Activated CD8-positive, alpha-beta memory T cell treated with anti-CD3 and anti-CD28 coated beads, Interleukin-2, amount 50 U/mL, for 1 hour (primary cell): ENCODE measurements around the gene C1orf115.
"Not testable (repeated sequence)": the region's sequence is repeated elsewhere in the genome, so short reads cannot be mapped to it uniquely, and the experiment has no call there.

Source experiments
- DNase-seq: peaks from one replicate; pipeline ENCODE4 v3.0.0-alpha.2; 2020; ENCODE audit errors: extremely low read depth

Gene C1orf115

DNA sequence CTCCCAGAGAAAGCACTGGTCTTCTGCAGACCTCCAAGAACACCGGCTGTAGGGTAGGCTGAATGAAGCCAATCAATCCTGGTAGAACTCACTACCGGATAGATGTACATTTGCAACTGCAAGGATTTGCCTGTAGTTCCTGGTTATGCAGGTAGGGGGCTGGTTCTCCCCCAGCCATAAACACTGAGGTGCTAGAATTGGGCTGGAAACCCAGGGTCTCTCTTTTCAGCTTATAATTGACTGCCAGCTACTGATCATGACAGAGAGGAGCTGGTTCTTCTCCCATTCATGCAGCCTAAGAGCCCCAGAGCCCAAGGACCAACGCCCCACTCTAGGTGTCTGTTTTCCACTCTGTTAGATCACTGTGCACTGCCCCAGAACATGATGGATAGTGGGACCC, 36.5 kb downstream of the C1orf115 start:
- DNase-seq, result no peak

DNA sequence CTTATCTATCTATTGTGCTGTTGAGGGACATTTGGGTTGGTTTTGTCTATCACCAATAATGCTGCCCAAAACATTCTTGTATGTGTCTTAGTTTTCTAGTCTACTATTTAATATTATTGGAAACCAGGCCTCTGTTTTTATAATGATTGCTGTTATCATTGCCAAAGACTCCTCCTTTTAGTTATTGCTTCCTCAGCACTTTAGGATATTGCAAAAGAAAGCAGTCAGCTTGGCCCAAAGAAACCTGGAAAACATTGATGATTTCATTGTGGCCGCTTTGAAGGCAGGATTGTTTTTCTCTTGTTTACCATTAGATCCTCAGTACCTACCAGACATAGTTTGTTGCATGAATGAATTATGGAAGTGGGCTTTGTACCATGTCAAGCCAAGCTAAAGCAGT, 37.4 kb downstream of the C1orf115 start:
- no peak for DNase-seq

DNA sequence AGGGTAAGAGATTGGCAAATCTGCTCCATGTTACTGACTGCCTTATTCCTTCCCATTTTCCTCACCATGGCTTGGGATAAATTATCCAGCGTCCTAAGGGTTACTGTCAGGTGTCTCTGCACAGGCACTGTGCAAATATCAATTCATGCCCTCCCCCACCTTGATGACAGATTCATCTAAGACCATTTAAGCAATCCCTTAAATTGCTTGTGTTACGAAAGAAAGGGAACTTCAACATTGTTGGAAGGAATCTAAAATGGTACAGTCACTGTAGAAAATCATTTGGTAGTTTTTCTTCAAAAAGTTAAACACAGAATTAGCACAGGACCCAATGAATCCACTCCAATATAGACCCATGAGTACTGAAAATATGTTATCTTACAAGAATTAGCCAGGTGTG, 40.3 kb downstream of the C1orf115 start:
- DNase-seq, result no peak

DNA sequence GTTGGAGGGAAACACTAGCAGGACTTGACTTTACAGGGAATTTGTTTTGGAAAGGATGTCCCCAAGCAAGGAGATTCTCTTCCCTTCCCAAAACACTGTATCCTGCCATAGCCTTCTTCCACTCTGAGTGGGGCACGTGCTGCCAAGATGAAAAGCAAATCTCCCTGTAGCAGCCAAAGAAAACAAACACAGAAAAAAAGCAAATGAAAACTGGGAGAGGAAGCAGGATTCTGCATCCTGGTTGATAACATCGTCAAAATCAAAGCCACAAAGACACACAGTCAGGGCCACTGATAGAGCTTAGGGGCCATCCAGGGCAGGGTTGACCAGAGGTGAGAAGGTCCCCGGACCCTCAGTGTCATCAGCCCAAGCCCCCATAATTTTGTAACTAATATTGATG, 42.0 kb downstream of the C1orf115 start:
- no peak for DNase-seq

- DNase-seq, result no peak
Observed at GRCh38 chr1:220732621-220733020, 42.5 kb downstream of the C1orf115 start.

- peak; percentile 36 for DNase-seq
Observed at GRCh38 chr1:220733086-220733601, 43.0 kb downstream of the C1orf115 start.

GRCh38 chr1:220734571-220735326, 44.6 kb downstream of the C1orf115 start:
- no peak for DNase-seq

GRCh38 chr1:220736283-220736682, 46.1 kb downstream of the C1orf115 start:
- DNase-seq, result not testable (repeated sequence)

GRCh38 chr1:220741349-220741748, 51.2 kb downstream of the C1orf115 start:
- no peak for DNase-seq

DNA sequence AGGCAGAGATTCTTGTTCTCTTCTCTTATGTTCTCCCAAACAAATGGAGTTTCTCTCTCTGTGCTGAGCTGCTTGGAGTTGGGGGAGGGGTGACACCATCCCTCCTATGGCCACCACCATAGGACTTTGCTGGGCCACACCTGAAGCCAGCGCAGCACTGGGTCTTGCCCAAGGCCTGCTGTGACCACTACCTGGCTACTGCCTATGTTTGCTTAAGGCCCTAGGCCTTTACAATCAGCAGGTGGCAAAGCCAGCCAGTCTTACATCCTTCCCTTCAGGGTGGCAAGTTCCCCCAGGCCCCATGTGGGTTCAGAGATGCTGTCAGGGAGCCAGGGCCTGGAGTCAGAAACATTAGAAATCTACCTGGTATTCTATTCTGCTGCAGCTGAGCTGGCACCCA, 51.7 kb downstream of the C1orf115 start:
- no peak for DNase-seq

- no peak for DNase-seq
Observed at GRCh38 chr1:220742520-220742919, 52.4 kb downstream of the C1orf115 start.

DNA sequence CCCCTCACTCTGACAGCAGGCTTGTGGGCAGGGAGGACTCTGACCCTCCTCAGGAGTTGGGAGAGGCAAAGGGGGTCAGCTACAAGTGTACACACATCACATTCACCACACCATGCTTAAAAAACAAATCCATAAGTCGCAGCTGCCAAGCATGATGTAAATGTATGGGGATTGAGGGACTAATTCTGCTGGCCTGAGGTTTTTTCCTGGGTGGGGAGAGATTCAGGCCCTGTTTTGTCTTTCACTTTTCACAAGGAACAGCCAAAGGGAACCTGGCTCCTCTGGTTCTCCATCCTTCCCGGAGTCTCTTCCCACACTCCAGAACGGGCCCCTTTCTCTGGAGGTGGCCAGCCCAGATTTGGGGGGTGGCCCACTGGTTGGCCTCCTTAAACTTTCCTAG, 56.7 kb downstream of the C1orf115 start:
- no peak for DNase-seq

GRCh38 chr1:220747437-220748088, 57.4 kb downstream of the C1orf115 start:
- no peak for DNase-seq

GRCh38 chr1:220748089-220748934, 58.1 kb downstream of the C1orf115 start, which contains the start of gene MTARC2:
Gene MTARC2 (plus strand): TSS chr1:220748322. CDS start chr1:220748532, 210 bp downstream.
- no peak for DNase-seq
